Effector CD4-positive, alpha-beta T cell (primary cell): ENCODE measurements around the gene THADA.
"Not testable (repeated sequence)": the region's sequence is repeated elsewhere in the genome, so short reads cannot be mapped to it uniquely, and the experiment has no call there.

Experiments used
- DNase-seq: peaks from one replicate; pipeline ENCODE4 v3.0.0-alpha.2; 2020

THADA gene

GRCh38 chr2:43604674-43605073, 8.8 kb upstream of the THADA start:
- DNase-seq = no peak

GRCh38 chr2:43600596-43600995, 4.8 kb upstream of the THADA start:
- not testable (repeated sequence) for DNase-seq

GRCh38 chr2:43594875-43595274, 963 bp downstream of the THADA start:
- no peak for DNase-seq

- no peak for DNase-seq
These were observed 2.6 kb downstream of the THADA start for GRCh38 chr2:43593254-43593653.

- DNase-seq = no peak
These were observed 3.4 kb downstream of the THADA start for GRCh38 chr2:43592443-43592842.

- no peak for DNase-seq
These were observed 10.1 kb downstream of the THADA start for GRCh38 chr2:43585708-43586107.

GRCh38 chr2:43579275-43579981, 16.4 kb downstream of the THADA start:
- DNase-seq = no peak

GRCh38 chr2:43576981-43577892, 18.6 kb downstream of the THADA start:
- no peak for DNase-seq

GRCh38 chr2:43572244-43572643, 23.6 kb downstream of the THADA start:
- no peak for DNase-seq

GRCh38 chr2:43569921-43570320, 25.9 kb downstream of the THADA start:
- no peak for DNase-seq

- DNase-seq = no peak
These were observed 27.6 kb downstream of the THADA start for GRCh38 chr2:43568228-43568627.

GRCh38 chr2:43566461-43566729, 29.4 kb downstream of the THADA start:
- no peak for DNase-seq

GRCh38 chr2:43563679-43564078, 32.2 kb downstream of the THADA start:
- no peak for DNase-seq

- DNase-seq = no peak
These were observed 35.6 kb downstream of the THADA start for GRCh38 chr2:43560231-43560547.

- DNase-seq = no peak
These were observed 36.2 kb downstream of the THADA start for GRCh38 chr2:43559391-43560230.

- no peak for DNase-seq
These were observed 38.6 kb downstream of the THADA start for GRCh38 chr2:43557196-43557595.

- no peak for DNase-seq
These were observed 39.6 kb downstream of the THADA start for GRCh38 chr2:43556256-43556655.

GRCh38 chr2:43553341-43553855, 42.4 kb downstream of the THADA start:
- no peak for DNase-seq

- no peak for DNase-seq
These were observed 43.8 kb downstream of the THADA start for GRCh38 chr2:43551990-43552389.

GRCh38 chr2:43548381-43548780, 47.5 kb downstream of the THADA start:
- not testable (repeated sequence) for DNase-seq

- no peak for DNase-seq
These were observed 53.4 kb downstream of the THADA start for GRCh38 chr2:43542285-43542933.

GRCh38 chr2:43541165-43541564, 54.7 kb downstream of the THADA start:
- DNase-seq = no peak
